GM19397 (cell line): ENCODE data around the gene CARM1.

Experiments used
- ATAC-seq: cut with Tn5 transposase; IDR thresholded peaks from one replicate; pipeline ENCODE4 v1.9.1; 2021; ENCODE audit warnings: mild to moderate bottlenecking, moderate library complexity; ENCODE audit not compliant: unreplicated experiment

CARM1 gene

DNA sequence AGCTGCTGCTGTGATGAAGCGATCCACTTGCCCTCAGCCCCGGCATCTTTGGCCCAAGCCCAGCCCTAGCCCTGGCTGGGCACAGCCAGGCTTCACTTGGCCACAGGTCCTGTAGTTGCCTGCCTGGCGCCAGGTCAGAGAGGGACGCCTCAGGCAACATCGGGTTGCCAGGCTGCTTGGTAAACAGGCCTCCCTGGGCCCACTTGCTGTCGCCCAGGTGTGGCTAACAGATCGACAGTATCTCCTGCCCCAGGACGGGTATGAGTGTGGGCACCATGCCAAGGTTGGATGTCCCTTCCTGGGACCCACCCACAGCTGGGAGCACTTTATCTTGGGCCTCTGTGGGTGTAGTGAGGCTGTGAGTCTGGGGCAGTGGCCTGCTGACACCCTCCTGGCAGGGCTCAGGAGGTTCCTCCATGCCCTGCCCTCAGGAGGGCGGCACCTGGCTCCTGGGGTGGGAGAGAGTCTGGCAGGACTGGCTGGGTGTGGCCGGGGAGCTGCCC, 27.8 kb downstream of the CARM1 start:
- no peak for ATAC-seq

DNA sequence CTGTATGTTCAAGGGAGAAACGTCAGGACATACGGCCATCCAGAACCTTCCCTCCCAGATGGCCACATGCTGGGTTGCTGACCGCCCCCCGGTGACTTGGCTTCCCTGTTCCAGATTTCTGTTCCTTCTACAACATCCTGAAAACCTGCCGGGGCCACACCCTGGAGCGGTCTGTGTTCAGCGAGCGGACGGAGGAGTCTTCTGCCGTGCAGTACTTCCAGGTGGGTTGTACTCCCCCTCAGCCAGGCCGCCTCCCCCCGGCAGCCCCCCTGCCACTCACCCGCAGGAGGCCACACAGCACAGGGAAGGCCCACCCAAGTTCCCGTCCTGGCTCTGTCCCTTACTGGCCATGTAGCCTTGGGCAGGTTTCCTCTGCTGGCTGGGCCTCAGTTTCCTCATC, 36.6 kb downstream of the CARM1 start:
- ATAC-seq = no peak

DNA sequence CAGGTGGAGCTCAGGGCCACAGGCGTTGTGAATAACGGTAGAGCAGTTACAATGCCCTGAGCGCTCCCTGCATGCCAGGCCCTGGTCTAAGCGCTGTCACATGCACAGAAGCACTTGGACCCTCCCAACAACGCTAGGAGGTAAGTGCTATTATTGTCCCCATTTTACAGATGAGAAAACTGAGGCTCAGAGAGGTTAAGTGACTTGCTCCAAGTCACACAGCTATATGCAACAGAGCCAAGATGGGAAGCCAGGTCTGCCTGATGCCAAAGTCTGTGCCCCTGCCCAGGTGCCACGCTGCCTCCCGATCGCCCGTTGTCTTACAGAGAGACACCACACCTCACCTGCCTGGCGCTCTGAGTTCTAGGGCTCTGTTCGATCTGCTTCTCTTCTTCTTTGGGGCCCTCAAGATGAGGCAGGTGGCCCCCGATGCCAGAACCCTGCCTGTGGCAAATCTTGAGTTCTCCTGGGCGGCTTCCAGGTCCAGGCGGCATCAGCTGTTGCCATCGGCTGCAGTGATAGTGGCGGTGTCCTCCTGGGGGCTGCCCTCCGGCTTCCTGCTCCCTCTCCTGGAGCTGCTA, 37.1 kb downstream of the CARM1 start:
- ATAC-seq = no peak

DNA sequence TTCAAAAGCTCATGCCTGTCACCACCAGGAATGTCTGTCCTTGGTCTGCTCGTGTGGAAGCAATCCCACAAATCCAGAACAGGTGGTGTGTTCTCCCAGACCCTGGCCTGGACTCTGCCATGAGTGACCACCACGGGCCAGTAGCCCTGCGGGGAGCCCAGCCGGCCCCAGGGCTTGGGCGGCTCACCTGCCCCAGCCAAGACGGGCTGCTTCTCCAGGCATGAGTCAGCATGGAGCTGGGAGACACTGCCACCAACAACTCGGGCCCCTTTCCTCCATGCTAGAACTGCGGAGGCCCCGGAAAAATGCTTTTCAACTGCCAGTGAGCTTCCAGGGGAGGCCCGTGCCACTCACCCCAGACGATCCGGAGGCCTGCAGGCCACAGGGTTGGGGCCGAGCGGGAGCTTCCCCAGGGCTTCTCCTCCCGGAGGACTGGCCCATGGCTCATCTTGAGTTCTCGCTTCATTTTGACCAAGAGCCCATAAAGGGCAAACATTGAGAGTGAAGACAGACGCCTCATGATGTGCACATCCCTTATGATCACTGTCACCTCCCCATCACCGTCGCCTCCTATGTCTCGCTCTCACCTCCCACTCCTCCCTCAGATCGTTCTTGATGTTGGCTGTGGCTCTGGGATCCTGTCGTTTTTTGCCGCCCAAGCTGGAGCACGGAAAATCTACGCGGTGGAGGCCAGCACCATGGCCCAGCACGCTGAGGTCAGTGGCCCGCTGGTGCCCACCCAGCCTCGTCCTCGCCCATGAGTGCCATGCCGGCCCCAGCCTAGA, 40.4 kb downstream of the CARM1 start:
- no peak for ATAC-seq

DNA sequence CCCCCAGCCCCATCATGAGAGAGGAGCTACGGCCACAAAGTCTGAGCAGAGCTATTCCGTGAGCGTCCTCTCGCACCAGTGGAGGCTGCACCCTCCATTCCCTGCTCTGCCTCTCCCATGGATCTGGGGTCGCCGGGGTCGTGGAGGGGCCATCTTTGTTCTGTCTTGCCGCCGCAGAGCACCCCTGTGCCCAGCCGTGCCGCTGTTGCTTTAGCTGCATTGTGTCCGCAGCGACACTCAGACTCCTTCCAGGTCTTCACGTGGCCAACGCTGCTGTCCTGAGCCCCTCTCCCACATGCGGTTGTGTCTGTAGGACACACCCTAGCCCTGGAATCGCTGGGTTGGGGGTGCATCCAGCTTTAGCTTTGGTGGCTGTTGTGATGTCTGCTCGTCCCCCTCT, 41.3 kb downstream of the CARM1 start:
- no peak for ATAC-seq

DNA sequence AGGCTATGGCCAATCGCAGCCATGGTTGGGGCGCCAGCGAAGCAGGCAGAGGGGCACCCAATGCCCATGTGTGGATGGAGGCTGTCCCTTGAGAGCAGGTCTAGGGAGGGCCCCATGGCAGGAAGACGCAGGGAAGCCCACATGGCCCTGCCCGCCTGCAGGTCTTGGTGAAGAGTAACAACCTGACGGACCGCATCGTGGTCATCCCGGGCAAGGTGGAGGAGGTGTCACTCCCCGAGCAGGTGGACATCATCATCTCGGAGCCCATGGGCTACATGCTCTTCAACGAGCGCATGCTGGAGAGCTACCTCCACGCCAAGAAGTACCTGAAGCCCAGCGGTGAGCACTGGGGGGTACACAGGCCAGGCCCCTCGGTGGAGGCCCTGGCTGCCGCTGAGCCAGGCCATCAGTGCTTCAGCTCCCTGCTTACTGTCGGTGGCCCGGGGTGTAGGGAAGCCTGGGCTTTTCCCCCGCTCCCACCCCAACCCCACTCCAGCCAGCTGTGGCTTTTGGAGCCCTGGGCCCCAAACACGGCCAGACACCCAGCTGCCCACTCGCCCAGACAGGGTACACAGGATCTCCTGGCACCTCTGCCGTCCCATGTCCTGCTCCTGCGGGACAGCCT, 42.5 kb downstream of the CARM1 start:
- ATAC-seq = no peak

DNA sequence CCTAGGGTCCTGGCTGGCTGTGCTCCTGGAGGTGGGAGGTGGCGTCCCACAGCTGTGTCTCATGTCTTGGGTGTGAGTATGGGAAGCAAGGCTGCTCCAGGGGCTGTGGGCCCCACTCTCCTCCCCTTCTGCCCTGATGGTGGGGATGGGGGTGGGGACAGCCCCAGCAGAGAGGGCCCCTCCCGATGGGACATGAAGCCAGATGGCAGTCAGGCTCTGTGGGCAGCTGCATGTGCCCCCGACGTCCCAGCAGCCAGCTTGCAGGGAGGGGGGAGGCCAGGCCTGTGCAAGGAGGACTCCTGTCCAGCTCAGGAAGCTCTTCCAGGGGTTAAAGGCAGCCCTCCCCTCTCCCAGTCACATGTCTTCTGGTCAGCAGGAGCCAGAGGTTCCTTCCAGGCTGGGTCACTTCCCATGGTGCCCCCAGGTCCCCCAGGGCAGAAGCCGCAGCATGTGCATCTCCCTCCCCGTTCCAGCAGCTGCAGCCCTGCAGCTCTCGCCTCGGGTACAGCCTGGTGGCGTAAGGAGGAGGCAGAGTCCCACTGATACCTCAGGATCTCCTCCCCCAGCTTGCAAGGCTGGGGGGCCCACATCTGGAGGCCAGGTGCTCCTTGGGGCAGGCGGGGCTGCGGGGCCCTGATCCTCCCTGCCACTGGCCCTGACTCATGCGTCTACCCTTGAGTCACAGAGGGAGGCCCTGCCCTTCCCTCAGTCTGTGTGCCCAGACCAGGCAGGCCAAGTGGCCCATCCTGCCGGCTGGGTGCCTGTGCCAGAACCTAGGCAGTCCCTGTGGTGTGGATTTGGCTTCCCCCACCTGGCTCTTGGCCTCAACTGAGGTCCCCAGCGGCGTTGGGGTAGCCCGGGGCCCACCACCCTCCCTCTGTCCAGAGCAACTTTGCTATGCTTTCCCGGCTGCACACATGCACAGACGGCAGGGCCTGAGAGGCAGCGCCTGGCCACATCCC, 44.1 kb downstream of the CARM1 start:
- ATAC-seq = no peak

DNA sequence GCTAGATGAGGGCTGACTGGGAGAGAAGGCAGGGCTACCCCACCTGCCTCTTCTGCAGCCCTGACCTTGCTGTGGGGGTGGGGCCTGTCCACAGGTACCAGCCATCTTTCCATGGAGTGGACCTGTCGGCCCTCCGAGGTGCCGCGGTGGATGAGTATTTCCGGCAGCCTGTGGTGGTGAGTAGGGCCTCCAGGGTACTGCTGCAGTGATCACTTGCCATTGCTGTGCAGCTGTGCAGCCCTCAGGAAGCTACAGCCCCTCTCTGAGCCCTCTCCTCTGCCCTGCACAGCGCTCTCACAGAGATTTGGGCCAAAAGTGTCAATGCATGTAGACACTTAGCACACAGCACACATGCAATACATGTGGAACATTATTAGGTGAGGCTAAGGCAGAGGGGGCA, 45.2 kb downstream of the CARM1 start:
- ATAC-seq = no peak

DNA sequence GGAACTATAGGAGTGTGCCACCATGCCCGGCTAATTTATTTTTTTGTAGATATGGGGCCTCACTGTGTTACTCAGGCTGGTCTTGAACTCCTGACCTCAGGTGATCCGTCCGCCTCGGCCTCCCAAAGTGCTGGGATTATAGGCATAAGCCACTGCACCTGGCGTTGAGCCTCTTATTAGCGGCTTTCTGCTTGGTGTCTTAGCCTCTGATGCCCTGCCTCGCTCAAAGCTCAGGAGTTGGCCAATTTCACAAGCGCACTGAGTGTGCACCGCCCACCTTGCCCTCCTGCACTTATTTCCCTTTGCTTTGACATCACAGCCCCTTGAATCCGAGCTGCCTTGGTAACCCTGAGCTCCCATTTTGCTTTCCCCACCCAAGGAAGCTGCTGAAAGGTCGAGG, 47.0 kb downstream of the CARM1 start:
- ATAC-seq = no peak

DNA sequence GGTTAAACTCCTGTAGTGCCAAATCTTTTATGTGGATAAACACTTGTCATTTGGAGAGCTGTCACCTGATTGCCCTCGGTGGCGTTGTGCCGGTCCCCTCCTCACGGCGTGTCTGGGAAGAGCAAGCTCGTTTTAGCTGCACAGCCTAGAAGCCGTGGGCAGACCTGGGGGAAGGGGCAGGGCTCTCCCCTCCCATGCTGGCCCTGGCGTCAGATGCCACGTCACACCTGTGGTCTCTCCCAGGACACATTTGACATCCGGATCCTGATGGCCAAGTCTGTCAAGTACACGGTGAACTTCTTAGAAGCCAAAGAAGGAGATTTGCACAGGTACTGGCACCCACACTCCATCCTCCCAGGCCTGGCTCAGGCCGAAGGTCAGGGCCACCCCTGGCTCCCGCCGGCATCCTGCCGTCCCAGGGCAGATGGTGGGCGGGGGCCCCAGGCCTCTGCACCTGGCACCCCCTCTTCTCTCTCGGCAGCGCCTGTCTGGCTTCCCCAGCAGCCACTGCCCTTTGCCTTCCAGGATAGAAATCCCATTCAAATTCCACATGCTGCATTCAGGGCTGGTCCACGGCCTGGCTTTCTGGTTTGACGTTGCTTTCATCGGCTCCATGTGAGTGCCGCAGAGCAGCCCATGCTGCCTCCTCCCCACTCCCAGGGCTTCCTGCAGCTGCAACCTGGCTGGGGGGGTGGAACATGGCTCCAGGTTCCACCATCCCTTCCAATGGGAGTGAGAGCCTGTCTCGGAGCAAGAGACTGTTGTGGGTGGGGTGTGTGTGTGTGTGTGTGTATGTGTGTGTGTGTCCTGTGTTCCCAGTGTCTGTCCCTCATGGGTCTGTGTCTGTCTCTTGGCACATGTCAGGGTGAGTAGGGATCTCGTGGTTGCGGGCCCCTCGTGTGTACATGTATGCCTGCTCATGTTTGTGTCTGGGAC, 48.3 kb downstream of the CARM1 start:
- ATAC-seq = no peak

DNA sequence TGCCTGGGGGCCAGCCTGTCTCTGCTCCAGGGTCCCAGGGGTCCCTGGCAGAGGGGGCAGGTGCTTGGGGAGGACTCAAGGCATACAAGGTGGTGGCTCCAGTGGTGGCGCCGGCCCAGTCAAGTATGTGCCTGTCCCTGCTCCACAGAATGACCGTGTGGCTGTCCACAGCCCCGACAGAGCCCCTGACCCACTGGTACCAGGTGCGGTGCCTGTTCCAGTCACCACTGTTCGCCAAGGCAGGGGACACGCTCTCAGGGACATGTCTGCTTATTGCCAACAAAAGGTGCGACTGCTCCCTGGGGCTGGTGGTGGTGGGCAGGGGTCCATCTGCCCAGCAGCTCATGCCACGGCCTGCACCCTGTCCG, 48.9 kb downstream of the CARM1 start:
- no peak for ATAC-seq

DNA sequence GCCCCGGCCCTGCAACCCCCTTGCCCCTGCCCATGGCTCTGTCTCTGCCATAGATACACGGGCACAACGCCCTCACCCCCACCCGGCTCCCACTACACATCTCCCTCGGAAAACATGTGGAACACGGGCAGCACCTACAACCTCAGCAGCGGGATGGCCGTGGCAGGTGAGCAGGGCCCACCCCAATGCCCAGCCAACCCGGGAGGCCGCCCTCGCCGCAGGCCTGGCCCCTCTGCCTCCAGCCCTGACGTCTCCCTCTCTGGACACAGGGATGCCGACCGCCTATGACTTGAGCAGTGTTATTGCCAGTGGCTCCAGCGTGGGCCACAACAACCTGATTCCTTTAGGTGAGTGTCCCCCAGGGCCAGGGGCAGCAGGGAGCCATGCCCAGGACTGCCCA, 49.4 kb downstream of the CARM1 start:
- ATAC-seq = no peak

DNA sequence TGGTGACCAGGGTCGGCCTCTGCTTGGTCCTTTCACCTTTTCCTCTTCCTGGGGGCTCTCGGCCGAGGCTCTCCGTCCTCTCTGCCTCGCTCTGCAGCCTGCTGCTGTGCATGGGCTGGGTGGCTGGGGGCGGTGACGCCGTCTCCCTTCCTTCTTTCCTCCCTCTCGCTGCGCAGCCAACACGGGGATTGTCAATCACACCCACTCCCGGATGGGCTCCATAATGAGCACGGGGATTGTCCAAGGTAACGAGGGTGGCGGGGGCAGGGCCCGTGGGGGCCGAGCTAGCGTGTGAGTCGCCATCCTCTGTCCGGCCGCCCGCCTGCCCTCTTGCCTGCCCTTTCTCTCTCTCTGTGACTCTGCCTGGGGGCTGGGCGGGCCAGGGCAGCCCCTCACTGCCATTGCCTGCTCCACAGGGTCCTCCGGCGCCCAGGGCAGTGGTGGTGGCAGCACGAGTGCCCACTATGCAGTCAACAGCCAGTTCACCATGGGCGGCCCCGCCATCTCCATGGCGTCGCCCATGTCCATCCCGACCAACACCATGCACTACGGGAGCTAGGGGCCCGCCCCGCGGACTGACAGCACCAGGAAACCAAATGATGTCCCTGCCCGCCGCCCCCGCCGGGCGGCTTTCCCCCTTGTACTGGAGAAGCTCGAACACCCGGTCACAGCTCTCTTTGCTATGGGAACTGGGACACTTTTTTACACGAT, 50.0 kb downstream of the CARM1 start:
- ATAC-seq = no peak

DNA sequence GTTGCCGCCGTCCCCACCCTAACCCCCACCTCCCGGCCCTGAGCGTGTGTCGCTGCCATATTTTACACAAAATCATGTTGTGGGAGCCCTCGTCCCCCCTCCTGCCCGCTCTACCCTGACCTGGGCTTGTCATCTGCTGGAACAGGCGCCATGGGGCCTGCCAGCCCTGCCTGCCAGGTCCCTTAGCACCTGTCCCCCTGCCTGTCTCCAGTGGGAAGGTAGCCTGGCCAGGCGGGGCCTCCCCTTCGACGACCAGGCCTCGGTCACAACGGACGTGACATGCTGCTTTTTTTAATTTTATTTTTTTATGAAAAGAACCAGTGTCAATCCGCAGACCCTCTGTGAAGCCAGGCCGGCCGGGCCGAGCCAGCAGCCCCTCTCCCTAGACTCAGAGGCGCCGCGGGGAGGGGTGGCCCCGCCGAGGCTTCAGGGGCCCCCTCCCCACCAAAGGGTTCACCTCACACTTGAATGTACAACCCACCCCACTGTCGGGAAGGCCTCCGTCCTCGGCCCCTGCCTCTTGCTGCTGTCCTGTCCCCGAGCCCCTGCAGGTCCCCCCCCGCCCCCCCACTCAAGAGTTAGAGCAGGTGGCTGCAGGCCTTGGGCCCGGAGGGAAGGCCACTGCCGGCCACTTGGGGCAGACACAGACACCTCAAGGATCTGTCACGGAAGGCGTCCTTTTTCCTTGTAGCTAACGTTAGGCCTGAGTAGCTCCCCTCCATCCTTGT, 50.7 kb downstream of the CARM1 start:
- no peak for ATAC-seq

DNA sequence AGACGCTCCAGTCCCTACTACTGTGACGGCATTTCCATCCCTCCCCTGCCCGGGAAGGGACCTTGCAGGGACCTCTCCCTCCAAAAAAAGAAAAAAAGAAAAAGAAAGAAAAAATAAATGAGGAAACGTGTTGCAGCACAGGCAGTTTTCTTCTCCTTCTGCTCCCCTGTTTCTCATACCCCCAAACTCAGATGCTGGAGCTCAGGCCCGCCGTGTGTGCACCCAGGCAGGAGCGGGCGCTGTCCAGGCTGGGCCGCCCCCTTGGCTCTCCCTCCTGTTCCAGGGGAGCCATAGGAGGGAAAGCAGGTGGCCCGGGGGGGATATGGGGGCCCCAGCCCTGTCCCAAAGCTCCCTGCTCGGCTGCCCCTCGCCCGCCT, 51.3 kb downstream of the CARM1 start:
- ATAC-seq = no peak

DNA sequence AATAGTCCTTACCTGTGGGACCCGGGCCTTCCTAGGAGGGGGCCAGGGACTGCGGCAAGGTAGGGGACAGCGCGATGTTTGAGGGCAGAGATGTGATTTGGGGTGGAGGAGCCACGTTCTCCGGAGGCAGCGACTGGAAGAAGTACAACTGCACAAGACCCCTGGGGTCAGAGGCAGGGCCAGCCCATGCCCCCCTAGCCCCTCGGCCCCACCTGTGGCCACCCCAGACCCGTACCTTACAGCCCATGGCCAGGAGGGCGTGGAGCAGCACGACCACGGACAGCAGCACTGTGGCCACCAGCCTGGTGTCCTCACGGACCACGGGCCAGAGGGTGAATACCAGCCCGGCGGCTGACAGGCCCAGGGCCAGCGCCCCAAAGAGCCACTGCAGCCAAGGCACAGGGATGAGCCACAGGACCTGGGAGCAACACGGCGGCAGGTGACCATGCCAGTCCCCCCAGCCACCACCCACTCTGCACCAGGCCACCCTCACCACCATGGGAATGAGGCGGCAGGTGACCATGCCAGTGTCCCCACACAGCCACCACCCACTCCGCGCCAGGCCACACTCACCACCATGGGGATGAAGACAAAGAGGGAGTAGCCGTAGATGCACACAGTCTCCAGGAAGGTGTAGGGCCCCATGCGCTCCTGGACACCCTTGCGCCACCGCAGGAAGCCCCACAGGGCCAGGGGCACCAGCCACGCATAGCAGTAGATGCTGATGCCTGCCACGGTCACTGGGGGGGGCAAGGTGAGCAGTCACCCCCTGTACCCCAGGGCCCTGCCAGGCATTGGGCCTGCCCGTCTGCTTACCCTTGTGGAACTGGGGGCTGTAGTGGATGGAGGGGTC, 52.1 kb downstream of the CARM1 start:
- ATAC-seq = no peak

DNA sequence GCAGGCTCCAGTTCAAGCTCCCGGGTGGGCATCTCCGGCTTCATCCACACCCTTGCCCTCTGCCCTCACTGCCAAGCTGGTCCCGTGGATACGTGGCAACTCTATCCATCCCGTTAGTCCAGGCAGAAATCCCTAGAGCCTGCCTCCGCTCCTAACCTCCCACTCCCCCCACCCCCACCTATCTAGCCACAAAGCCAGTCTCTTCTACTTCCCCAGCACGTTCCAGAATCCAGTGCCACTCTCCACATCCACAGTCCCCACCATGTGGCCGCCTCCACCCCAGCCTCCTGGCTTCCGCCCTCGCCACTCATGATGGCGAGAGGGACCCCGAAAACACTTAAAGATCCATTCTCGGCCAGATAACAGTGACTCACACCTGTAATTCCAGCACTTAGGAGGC, 53.2 kb downstream of the CARM1 start:
- no peak for ATAC-seq
